NCI-H1930 (cell line): Measurements from ENCODE around the gene NIPSNAP3A.
A peak's percentile ranks its signal among the peaks of the same experiment; 100 is the strongest.
"Not testable (repeated sequence)": the region's sequence is repeated elsewhere in the genome, so short reads cannot be mapped to it uniquely, and the experiment has no call there.

ENCODE experiments used
- DNase-seq, 2 experiments: peaks; one replicate each; lab custom pipeline; 2025; lab: John Stamatoyannopoulos, UW

Gene NIPSNAP3A

GRCh38 chr9:104747565-104748358 is at the start of gene NIPSNAP3A:
TSS of gene NIPSNAP3A (plus strand) at chr9:104747683. CDS start at chr9:104747793, 110 bp downstream.
- peak; percentile 71 to 76 for DNase-seq

DNA sequence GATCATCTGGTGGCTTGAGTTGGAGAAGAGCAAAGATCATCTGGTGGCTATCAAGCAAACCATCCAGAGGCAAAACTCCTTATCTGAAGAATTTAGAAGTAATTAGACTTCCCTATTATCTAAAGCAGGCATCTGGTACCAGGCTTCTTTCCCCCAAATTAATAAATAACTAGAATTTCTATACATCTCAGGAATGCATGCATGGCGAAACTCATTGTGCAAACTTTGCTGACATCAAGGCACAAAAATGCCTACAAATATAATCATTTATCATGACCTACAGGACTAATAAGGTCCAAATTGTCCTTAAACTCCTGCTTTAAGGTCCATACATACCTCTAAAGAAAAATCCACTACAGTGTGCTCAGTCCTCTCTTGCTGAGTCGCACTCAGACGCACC is 47.2 kb upstream of the NIPSNAP3A start:
- DNase-seq, result no peak

DNA sequence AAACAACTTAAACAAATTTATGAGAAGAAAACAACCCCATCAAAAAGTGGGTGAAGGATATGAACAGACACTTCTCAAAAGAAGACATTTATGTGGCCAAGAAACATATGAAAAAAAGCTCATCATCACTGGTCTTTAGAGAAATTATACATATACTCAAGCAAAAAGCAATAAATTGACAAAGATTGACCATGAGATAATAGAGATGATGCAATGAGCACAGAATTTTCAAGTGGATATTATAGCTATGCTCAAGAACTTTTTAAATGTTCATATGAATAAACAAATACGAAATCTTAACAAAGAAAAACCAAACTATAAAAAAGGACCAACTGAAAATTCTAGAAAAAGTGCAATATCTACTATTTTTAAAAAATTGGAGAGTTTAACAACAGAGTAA is 38.7 kb upstream of the NIPSNAP3A start:
- DNase-seq, result not testable (repeated sequence)

DNA sequence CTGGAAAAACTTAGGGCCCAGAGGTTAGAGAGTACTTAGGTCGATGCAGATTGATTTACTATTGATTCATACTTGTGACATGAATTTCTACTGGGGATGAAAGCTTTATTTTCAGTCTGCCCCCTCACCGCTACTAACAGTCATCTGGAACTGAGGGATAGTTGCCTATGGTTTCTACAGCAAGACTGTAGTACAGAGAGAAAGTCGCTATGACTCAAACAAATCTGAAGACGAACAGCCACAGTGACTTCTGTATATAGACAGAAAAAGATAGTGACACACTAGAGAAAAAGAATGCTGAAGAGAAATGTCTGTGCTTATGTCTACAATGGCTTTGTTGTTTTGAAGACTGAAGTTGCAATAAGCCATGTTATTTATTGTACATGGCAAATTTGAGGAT is 35.9 kb upstream of the NIPSNAP3A start:
- no peak for DNase-seq

GRCh38 chr9:104725014-104725413 is 22.5 kb upstream of the NIPSNAP3A start:
- no peak for DNase-seq

DNA sequence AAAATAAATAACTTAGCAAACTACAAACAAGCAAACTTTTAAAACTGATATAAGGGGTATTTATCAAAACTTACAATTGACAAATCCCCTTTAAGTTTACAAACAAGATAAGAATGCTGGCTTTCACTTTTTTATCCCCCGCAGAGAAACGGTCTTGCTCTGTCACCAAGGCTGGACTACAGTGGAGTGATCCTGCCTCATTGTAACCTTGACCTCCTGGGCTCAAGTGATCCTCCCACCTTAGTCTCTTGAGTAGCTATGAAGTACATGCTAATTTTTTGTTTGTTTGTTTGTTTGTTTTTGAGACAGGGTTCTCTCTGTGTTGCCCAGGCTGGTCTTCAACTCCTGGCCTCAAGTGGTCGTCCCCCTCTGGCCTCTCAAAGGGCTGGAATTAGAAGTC is 9.0 kb upstream of the NIPSNAP3A start:
- no peak for DNase-seq

GRCh38 chr9:104740621-104741020 is 6.9 kb upstream of the NIPSNAP3A start:
- DNase-seq, result no peak

DNA sequence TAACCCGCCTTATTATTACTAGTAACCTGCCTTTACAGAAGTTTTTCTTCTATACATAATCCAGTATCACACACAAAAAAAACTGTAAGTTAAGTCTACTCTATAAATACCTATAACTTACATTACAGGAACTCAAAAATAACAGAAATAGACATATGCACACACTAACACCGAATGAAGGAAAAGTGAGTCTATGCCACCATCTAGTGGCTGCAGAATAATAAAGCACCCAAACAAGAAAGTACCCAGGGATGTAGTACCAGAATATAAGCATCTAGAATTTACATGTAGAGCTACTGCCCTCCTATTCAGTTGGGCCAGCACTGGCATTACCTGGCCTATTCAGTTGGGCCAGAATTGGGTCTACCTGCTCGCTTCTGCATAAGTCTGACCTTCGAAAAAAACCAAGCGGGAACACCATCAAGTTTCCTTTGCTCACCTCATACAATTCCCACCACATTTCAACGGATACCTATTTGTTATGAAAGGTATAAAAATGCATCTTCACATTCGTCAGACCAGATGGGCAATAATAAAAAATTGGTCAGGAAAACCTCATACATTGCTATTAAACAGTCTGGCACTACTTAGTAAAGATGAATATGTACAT is 4.0 kb upstream of the NIPSNAP3A start:
- peak; percentile 31 to 41 for DNase-seq

- no peak for DNase-seq
These were observed 1.6 kb upstream of the NIPSNAP3A start for GRCh38 chr9:104745852-104746251.

DNA sequence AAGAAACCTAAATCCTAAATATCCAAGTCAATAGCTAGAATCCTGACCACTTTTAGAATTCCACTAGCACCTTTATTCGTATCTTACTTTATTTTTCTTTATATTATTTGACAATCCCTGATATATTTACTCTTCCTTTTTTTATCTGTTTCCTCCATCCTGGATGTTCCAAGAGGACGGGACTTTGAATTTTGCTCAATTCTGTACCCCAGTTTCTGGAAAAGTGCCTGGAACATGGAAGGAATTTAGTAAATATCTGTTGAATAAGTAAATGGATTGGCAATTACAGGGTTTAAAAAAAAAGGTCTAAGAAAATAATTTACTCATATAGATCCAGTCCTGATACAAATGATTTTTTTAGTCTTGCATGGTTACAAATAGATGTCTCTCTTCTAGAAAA is 1.2 kb upstream of the NIPSNAP3A start:
- DNase-seq, result no peak

DNA sequence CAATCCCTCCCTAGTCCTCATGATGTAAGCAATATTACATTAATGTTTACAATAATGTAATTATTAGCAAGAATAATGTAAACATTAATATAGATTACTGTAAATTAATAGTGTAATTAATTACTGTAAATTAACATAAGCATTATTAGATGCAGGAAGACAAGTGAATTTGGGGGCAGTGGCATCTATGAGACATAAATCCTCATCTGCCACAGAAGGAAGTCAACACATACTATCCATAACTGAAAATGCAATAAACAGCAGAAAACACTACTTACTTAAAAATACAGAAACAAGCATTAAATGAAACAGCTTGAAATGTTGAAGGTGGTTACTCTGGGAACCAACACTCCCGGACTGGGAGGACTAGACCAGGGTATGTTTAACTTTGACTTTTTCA is 685 bp upstream of the NIPSNAP3A start:
- DNase-seq, result no peak

DNA sequence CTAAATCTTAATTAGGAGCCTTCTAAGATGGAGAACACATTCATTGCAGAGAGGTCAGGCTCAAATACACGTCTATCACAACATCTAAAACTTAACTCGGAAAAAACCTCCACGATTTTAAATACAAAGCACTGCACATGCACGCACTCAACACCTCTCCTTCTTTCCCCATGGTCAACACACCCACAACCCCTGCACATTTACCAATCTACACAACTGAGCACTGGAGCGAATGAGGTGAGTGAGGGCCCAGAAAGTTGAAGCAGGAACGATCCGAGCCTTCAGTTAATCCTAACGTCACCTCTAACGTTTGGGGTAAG is 278 bp upstream of the NIPSNAP3A start:
- DNase-seq, result no peak

GRCh38 chr9:104748359-104749031 is 1.0 kb downstream of the NIPSNAP3A start:
- DNase-seq, result no peak

DNA sequence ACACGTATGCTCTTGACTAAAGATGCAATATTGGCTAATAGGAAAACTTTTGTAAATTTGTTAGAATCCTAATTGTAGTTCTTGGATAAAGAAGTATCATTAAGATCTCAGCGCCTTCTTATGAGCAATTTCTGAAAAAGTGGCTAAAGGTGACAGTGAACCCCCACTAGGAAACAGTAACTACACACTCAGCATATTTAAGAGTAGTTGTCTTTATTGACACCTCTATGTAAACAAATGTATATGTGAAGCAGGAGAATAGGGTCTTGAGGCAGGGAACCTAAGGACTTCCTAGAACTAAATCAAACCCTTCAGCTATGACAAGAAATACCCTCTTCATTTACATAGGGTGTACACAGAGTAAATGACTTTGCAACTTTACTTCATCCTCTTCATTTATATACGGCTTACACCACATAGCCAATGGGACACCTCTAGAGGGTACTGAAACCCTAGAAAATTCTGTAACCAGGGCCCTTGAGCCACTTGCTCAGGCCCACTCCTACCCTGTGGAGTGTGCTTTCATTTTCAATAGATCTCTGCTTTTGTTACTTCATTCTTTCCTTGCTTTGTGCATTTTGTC is 2.8 kb downstream of the NIPSNAP3A start:
- DNase-seq, result no peak

DNA sequence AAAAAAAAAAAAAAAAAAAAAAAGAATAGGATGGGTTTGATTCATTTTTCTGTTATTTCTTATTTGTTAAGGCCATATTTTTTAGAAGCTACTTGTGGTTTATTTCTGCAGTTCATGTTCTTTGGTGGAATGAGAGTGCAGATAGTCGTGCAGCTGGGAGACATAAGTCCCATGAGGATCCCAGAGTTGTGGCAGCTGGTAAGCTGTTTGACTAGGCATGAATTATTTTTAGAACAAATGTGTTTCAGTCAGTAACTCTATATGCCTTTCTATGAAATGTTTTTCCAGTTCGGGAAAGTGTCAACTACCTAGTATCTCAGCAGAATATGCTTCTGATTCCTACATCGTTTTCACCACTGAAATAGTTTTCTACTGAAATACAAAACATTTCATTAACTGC is 11.5 kb downstream of the NIPSNAP3A start:
- no peak for DNase-seq

- DNase-seq, result no peak
These were observed 17.7 kb downstream of the NIPSNAP3A start for GRCh38 chr9:104765138-104765537.

- DNase-seq, result no peak
These were observed 18.5 kb downstream of the NIPSNAP3A start for GRCh38 chr9:104766025-104766424.

GRCh38 chr9:104767507-104767906 is 20.0 kb downstream of the NIPSNAP3A start:
- no peak for DNase-seq

DNA sequence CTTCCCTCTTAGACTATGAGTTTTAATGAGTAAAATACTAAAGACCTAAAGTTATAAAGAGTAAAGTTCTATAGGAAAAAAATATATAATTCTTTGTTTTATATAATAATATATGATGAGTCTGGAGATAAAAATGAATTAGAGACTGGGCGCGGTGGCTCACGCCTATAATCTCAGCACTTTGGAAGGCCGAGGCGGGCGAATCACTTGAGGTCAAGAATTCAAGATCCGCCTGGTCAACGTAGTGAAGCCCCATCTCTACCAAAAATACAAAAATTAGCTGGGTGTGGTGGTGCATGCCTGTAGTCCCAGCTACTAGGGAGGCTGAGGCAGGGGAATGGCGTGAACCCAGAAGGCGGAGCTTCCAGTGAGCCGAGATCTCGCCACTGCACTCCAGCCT is 21.5 kb downstream of the NIPSNAP3A start:
- DNase-seq, result not testable (repeated sequence)

DNA sequence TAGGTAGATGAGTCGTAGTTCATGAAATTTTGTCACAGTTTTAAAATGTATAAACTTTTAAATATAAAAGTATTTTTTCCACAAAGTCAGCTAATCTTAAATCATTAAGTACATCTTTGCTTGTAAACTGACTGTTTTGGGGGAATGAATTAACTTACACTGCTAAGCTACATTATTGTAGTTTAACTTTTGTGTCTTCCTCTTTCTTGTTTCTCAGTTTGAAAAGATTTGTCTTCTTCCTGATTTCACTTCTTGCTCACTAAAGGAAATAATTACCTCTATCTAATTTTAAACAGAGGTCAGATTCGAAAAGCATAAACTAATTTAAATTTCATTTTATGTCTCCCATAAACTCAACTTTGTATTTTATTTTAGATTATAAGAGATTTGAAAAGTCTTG is 22.2 kb downstream of the NIPSNAP3A start:
- no peak for DNase-seq

DNA sequence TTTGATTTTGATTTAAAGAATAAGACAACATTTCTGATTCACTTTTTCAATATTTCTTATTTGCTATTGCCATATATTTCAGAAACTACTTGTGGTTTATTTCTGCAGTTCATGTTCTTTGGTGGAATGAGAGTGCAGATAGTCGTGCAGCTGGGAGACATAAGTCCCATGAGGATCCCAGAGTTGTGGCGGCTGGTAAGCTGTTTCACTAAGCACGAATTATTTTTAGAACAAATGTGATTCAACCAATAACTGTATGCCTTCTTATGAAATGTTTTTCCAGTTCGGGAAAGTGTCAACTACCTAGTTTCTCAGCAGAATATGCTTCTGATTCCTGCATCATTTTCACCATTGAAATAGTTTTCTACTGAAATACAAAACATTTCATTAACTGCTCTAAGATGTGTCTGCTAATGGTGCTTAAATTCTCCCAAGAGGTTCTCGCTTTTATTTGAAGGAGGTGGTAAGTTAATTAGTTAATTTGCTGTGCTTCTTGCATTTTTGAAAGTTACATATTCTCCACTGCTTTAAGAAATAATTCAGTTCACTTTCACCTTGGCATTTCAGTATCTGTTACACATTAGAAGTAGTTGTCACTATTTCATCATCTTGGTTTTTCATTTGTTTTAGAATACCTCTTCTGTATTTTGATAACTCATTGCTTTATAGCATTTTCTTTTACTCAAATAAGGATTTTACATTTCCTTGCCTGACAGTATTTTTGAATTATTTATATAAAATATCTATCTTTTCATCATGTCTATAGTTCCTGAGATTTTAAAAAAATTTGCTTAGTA is 25.4 kb downstream of the NIPSNAP3A start:
- no peak for DNase-seq

DNA sequence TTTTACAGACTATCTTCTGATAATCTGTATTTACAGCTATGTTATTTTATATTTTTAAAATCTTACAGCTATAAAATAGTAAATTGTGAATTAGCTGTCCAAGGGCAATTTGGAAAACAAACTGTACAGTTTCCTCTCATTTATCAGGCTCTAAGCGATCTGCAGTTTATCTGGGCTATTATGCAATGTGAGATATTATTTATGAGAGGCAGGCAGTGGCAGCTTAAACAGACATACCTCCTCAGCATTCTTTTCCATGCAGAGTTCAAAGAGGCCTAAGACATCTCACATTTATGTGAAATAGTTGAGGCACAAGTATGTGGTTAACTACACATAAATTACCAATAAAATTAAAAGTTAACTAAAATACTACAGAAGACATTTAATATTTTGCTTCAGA is 26.6 kb downstream of the NIPSNAP3A start:
- no peak for DNase-seq
